ENCODE data around the gene PLK5.

The PLK5 gene

DNA sequence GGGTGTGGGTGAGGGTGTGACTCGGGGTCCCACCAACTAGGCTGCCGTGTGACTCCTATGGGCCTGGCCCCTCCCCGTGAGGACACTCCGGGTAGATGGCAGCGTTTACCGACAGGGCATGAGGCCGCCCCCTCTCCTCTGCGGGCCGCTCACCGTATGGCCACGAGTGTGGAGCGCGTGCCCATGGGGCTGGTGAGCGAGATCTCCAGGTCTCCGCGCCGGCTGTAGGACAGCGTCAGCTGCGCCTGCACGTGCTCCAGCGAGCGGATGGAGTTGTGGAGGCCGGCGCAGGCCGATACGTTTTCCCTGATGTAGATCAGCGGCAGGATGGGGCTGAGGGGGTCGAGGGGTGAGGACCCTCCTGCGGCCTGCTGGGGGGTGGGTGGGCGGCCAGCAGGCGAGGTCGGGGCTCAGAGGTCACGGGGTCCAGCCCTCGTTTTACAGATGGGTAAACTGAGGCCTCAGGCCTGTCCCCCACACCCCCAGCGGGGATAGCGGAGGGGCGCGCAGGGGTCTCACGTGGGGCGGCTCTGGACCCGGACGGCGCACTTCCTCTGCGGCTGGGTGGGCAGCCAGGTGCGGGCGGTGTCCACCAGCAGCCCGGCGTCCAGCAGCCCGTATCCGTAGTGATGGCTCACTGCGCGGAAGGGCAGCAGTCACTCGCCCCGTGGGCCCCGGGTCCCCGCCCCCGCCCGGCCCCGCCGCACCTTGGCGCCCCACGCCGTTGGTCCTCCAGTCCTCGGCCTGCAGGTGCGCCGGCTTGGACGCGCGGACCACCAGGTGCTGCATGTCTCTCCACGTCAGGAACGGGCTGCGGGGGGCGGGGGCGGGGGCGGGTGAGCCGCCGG, 40.5 kb upstream of the PLK5 start:
- Histone ChIP-seq H3K4me3 (ENCODE audit: insufficient read depth, low read depth, low read length) (no peak overlapping the region), H3K4me1 (ENCODE audit: control insufficient read depth, insufficient read depth, low read length) (no peaks in the 10 kb centered on the region), H3K27ac (ENCODE audit: insufficient read depth, low read depth, low read length, poor library complexity, severe bottlenecking) (no peak overlapping the region), H3K9me3 (ENCODE audit: control insufficient read depth, low read length) (no peaks in the 10 kb centered on the region), H3K27me3 (ENCODE audit: control insufficient read depth, insufficient read depth, low read length, poor library complexity, severe bottlenecking) (no peaks in the 10 kb centered on the region), H3K36me3 (ENCODE audit: control insufficient read depth, insufficient read depth, low read length) (no peaks in the 10 kb centered on the region)
- 94 to 95% methylated on average over 77 of the region's 77 CpGs for WGBS, 2 experiments

DNA sequence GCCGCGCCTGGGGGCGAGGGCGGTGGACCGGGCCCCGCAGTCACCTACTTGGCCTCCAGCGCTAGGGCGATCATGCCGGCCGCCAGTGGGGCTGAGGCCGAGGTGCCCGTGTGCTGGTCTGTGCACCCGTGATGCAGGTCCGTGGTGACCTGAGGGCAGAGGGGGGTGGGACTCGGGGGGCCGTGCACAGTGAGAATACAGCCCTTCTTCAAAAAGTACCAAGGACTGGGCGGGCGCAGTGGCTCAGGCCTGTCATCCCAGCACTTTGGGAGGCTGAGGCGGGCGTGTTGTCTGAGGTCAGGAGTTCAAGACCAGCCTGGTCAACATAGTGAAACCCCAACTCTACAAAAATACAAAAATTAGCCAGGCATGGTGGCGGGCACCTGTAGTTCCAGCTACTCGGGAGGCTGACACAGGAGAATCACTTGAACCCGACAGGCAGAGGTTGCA, 39.9 kb upstream of the PLK5 start:
- H3K9me3 ChIP-seq (ENCODE audit: control insufficient read depth, low read length) = no peaks in the 10 kb centered on the region
- WGBS, 2 experiments = 95% methylated on average over 23 of the region's 23 CpGs
- no peaks in the 10 kb centered on the region for H3K27me3 ChIP-seq (ENCODE audit: control insufficient read depth, insufficient read depth, low read length, poor library complexity, severe bottlenecking)
- H3K4me3 ChIP-seq (ENCODE audit: insufficient read depth, low read depth, low read length) = no peak overlapping the region
- H3K36me3 ChIP-seq (ENCODE audit: control insufficient read depth, insufficient read depth, low read length) = no peaks in the 10 kb centered on the region
- H3K4me1 ChIP-seq (ENCODE audit: control insufficient read depth, insufficient read depth, low read length) = no peaks in the 10 kb centered on the region
- H3K27ac ChIP-seq (ENCODE audit: insufficient read depth, low read depth, low read length, poor library complexity, severe bottlenecking) = no peak overlapping the region

DNA sequence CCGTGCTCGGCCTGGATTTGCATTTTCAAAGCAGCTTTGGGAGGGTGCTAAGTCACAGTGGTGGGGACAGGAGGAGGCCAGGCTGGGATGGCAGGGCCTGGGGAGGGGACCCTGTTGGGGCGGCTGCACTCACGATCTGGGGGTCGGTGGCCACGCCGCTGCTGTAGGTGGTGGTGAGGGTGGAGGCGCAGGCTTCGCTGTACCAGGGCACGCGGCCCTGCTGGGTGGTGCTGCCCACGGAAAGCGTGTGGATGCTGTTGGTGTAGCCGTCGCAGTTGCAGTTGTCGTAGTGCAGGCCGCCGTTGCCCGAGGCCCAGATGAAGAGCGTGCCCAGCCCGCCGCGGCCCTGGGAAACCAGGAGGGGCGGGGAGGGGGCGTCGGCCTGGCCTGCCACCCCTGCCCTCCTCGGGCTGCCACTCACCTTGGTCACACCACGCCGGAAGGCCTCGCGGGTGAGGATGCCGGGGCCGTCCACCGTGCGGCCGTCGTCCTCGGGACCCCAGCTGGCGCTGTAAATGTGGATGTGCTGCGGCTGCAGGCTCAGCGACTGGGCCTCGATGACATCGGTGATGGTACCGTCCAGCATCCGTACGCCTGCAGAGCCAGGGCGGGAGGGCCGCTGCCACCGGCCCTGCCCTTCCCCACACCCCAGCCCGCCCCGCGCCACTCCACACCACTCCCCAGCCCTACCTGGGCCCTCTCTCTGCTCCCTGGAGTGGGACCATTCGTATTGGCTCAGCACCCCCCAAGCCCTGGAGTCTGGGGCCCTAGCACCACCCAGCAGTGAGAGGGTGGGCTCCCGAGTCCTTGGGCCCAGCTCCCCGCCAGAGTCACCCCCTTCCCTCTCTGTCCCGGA, 36.9 kb upstream of the PLK5 start:
- no peaks in the 10 kb centered on the region for H3K9me3 ChIP-seq (ENCODE audit: control insufficient read depth, low read length)
- H3K27ac ChIP-seq (ENCODE audit: insufficient read depth, low read depth, low read length, poor library complexity, severe bottlenecking) = no peak overlapping the region
- H3K4me1 ChIP-seq (ENCODE audit: control insufficient read depth, insufficient read depth, low read length) = peaks cover 8% of the 10 kb centered on the region
- H3K4me3 ChIP-seq (ENCODE audit: insufficient read depth, low read depth, low read length) = no peak overlapping the region
- peaks cover 10% of the 10 kb centered on the region for H3K27me3 ChIP-seq (ENCODE audit: control insufficient read depth, insufficient read depth, low read length, poor library complexity, severe bottlenecking)
- 93 to 94% methylated on average over 56 of the region's 56 CpGs for WGBS, 2 experiments
- H3K36me3 ChIP-seq (ENCODE audit: control insufficient read depth, insufficient read depth, low read length) = no peaks in the 10 kb centered on the region

DNA sequence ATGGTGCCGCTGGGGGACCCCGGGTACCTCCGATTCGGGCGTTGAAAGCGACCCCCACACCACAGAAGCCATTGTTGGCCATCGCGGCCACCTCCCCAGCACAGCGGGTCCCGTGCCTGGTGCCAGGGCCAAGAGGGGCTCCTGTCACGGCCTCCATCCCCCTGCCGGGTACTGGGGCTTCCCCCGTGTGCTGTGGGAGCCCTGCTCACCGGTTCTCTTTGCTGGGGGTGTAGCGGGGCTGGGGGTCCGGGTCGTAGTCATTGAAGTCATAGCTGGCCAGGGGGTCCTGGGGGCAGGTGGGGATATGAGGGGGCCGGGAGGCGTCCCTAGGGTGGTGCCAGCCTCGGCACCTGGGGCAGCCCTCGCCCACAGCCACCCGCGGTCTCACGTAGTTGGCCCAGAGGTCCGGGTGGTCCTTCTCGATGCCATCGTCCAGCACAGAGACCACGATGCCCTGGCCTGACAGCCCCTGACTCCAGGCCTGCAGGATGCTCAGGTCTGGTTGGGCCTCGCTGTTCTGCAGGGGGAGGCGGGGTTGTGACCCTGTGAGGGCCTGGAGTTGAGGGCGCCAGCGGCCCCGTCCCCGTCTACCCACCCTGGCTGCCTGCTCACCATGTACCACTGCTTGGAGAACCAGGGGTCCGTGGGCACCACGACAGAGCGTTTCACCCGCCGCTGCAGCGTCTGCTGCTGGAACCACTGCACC, 36.1 kb upstream of the PLK5 start:
- Histone ChIP-seq H3K36me3 (ENCODE audit: control insufficient read depth, insufficient read depth, low read length) (no peaks in the 10 kb centered on the region), H3K9me3 (ENCODE audit: control insufficient read depth, low read length) (no peaks in the 10 kb centered on the region)
- 92% methylated on average over 40 of the region's 40 CpGs for WGBS, 2 experiments

DNA sequence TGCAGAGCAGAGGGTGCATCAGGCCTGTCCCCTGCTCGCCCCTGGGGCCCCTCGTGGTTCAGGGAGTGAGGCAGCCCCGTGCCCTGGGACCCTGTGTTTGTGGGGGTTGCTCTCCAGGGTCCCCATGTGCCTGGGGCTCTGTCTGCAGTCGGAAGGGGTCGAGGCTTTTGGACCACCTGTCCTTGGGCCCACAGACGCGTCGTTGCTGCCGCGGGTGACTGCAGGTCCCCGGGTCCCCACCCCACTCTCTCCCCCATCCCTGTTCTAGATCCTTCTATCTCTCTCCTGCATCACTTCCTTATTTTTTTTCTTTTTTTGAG, 35.6 kb upstream of the PLK5 start:
- peaks cover 23% of the 10 kb centered on the region for H3K27me3 ChIP-seq (ENCODE audit: control insufficient read depth, insufficient read depth, low read length, poor library complexity, severe bottlenecking)
- H3K9me3 ChIP-seq (ENCODE audit: control insufficient read depth, low read length) = no peaks in the 10 kb centered on the region
- no peak overlapping the region for H3K4me3 ChIP-seq (ENCODE audit: insufficient read depth, low read depth, low read length)
- WGBS, 2 experiments = 92 to 94% methylated on average over 11 of the region's 11 CpGs
- no peaks in the 10 kb centered on the region for H3K36me3 ChIP-seq (ENCODE audit: control insufficient read depth, insufficient read depth, low read length)
- peaks cover 8% of the 10 kb centered on the region for H3K4me1 ChIP-seq (ENCODE audit: control insufficient read depth, insufficient read depth, low read length)
- no peak overlapping the region for H3K27ac ChIP-seq (ENCODE audit: insufficient read depth, low read depth, low read length, poor library complexity, severe bottlenecking)

More for the DNA sequence above, 36.1 kb upstream of the PLK5 start:
- Histone ChIP-seq H3K4me3 (ENCODE audit: insufficient read depth, low read depth, low read length) (no peak overlapping the region), H3K27ac (ENCODE audit: insufficient read depth, low read depth, low read length, poor library complexity, severe bottlenecking) (no peak overlapping the region), H3K4me1 (ENCODE audit: control insufficient read depth, insufficient read depth, low read length) (peaks cover 8% of the 10 kb centered on the region), H3K27me3 (ENCODE audit: control insufficient read depth, insufficient read depth, low read length, poor library complexity, severe bottlenecking) (peaks cover 18% of the 10 kb centered on the region)

DNA sequence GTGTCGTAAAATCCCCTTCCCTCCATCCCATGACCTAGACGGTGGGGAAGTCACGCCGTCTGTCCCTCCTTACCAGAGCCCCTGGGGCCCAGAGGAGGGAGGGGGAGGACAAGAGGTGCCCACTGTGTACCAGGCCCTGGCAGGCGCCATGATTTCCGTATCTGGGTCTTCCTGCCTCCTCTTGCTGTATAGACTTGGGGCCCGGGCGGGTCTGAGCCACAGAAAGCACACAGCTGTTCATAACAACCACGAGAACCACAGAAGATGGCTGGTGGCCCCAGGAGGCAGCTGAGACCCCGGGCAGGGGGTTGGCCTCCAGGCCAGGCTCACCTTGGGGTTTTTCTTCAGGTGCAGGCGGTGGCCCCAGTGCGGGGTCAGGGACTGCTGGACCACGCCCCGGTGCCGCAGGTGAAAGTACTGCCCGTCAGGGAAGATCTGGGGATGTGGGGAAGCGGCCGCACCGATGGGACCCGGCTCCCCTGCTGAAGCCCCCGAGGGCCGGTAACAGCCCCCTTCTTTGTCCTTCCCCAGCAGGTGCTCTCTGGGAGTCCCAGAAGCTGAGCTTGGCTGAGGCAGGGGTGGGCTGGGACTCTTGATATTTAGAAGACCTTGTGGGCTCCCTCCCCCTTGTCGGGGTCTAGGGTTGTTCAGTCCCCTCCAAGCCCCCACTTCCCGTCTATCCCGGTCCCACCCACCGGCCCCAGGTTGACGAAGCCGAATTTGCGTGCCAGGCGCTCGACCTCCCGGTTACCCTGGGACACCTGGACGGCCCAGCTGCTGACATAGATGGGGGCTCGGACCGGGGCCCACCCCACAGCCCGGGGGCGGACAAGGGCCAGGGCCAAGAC, 34.2 kb upstream of the PLK5 start:
- Histone ChIP-seq H3K9me3 (ENCODE audit: control insufficient read depth, low read length) (no peaks in the 10 kb centered on the region), H3K27me3 (ENCODE audit: control insufficient read depth, insufficient read depth, low read length, poor library complexity, severe bottlenecking) (peaks cover 34% of the 10 kb centered on the region), H3K36me3 (ENCODE audit: control insufficient read depth, insufficient read depth, low read length) (no peaks in the 10 kb centered on the region), H3K27ac (ENCODE audit: insufficient read depth, low read depth, low read length, poor library complexity, severe bottlenecking) (no peak overlapping the region), H3K4me3 (ENCODE audit: insufficient read depth, low read depth, low read length) (peak overlapping the region; percentile 55), H3K4me1 (ENCODE audit: control insufficient read depth, insufficient read depth, low read length) (peaks cover 8% of the 10 kb centered on the region)
- WGBS, 2 experiments = 35 to 36% methylated on average over 37 of the region's 37 CpGs

DNA sequence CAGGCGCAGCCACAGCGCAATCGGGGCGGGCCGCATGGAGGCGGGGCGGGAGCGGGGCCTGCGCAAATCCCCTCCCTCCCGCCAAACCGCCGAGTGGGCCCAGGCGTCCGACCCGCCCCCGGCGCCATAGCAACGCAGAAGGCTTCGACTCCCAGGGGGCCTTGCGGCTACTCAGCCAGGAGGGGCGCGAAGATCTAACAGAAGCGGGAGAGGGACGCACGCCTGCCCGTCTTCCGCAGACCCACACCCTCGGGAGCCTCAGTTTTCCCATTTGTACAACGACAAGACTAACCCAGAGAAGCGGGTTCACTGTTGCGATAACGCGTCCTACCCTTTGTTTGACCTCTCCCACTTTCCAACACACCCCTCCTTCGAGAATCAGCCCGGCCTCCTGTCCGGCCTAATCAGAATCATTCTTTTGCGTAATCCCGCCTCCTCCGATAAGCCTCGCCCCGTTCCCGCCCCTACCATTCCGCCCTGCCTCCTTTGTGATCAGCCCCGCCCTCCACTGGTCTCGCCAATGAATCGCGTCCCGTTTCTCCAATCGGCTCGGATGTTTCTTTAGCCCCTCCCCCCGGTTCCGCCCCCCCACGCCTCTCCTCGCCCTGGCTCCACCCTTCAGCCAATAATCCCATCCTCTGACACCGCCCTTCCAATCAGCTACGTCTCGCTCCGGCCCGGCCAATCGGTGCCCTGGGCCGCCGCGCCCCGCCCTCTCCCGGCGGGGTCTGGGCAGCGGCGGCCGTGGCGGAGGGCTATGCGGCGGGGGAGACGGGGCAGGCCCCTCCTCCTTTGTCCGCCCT, 33.4 kb upstream of the PLK5 start, which contains the start of gene PCSK4:
Gene PCSK4 (minus strand): TSS at position 40 of the 803 bp plus-strand sequence. CDS start 4 bp downstream, at position 36.
- Histone ChIP-seq H3K4me1 (ENCODE audit: control insufficient read depth, insufficient read depth, low read length) (peaks cover 8% of the 10 kb centered on the region), H3K36me3 (ENCODE audit: control insufficient read depth, insufficient read depth, low read length) (no peaks in the 10 kb centered on the region), H3K9me3 (ENCODE audit: control insufficient read depth, low read length) (no peaks in the 10 kb centered on the region), H3K4me3 (ENCODE audit: insufficient read depth, low read depth, low read length) (peak within 1 kb of the TSS; percentile 55), H3K27me3 (ENCODE audit: control insufficient read depth, insufficient read depth, low read length, poor library complexity, severe bottlenecking) (peaks cover 34% of the 10 kb centered on the region), H3K27ac (ENCODE audit: insufficient read depth, low read depth, low read length, poor library complexity, severe bottlenecking) (peak within 1 kb of the TSS; percentile 74)
- WGBS, 2 experiments = 0% methylated on average over 74 of the region's 74 CpGs

DNA sequence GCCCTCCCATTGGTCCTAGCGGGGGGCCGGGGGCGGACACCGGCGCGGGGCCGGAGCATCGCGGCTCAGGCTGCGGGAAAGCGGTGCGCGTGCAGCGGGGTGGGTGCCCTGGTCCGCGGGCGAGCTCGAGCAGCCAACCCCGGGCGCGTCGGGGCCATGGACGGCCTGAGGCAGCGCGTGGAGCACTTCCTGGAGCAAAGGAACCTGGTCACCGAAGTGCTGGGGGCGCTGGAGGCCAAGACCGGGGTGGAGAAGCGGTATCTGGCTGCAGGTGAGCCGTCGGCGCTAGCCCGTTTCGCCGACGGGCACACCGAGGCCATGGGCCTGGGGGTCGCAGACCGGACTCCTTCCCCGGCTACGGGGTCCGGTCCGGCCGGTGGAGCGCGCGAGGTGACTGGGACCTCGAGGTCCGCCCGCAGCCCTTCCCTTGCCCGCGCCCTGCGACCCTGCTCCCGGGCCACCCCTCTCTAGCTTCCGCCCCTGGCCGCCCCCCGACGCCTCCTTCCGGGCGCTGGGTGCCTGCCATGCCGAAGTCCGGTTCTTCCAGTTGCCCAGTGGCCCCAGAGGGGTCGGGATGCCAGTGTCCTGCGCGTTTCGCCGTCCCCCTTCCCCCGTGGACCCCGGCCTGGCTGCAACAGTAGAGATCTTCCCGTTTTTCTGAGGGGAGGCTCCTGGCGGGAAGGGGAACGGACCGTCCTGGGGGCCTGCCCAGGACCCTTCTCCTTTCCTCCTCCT, 32.6 kb upstream of the PLK5 start, which contains the start of gene REEP6:
Gene REEP6 (plus strand): TSS at position 68 of the 735 bp plus-strand sequence. CDS start 89 bp downstream, at position 157.
- H3K27me3 ChIP-seq (ENCODE audit: control insufficient read depth, insufficient read depth, low read length, poor library complexity, severe bottlenecking) = peaks cover 34% of the 10 kb centered on the region
- H3K4me1 ChIP-seq (ENCODE audit: control insufficient read depth, insufficient read depth, low read length) = peaks cover 8% of the 10 kb centered on the region
- H3K9me3 ChIP-seq (ENCODE audit: control insufficient read depth, low read length) = no peaks in the 10 kb centered on the region
- H3K27ac ChIP-seq (ENCODE audit: insufficient read depth, low read depth, low read length, poor library complexity, severe bottlenecking) = peak within 1 kb of the TSS; percentile 74
- H3K36me3 ChIP-seq (ENCODE audit: control insufficient read depth, insufficient read depth, low read length) = no peaks in the 10 kb centered on the region
- peak within 1 kb of the TSS; percentile 55 for H3K4me3 ChIP-seq (ENCODE audit: insufficient read depth, low read depth, low read length)
- WGBS, 2 experiments = 8 to 9% methylated on average over 73 of the region's 73 CpGs

Measured in ectodermal cell (in vitro differentiated cells).